Keratinocyte (primary cell): Measurements from ENCODE around the gene PCDHAC2. TPM values are rescaled to one million over a fixed set of nuclear protein-coding genes. Genes with fewer than 3 reads are reported as not detected.

Source experiments
- DNase-seq: peaks from one replicate; pipeline ENCODE4 v3.0.0-alpha.2; 2011; ENCODE audit warnings: low read depth, missing footprints, low spot score
- FAIRE-seq: peaks from 2 replicates; lab custom pipeline; 2011; peaks lifted over from hg19 to GRCh38; lab: Jason Lieb, UNC
- H2AFZ ChIP-seq: 2 replicates; pipeline ENCODE4 v1.6.0; 2012; ENCODE audit warnings: low read length, control low read depth, inconsistent platforms; ENCODE audit not compliant: control insufficient read depth
- H3K27ac ChIP-seq: 2 replicates; pipeline ENCODE4 v1.5.1; 2011; ENCODE audit warnings: low read length; ENCODE audit not compliant: control insufficient read depth, insufficient read depth
- H3K27me3 ChIP-seq: 3 replicates; pipeline ENCODE4 v1.6.0; 2011; ENCODE audit warnings: low read length; ENCODE audit not compliant: control insufficient read depth, insufficient read depth; ENCODE audit errors: extremely low read depth
- H3K36me3 ChIP-seq, 2 experiments: 2 replicates in 1 of 2; 3 replicates in 1 of 2; pipeline ENCODE4 v1.5.1; 2011; ENCODE audit warnings: low read length in 2 of 2, mild to moderate bottlenecking in 1 of 2; ENCODE audit not compliant: control insufficient read depth in 2 of 2, insufficient read depth in 2 of 2; ENCODE audit errors: extremely low read depth in 1 of 2
- H3K4me1 ChIP-seq: 3 replicates; pipeline ENCODE4 v1.5.1; 2011; ENCODE audit warnings: low read length; ENCODE audit not compliant: control insufficient read depth, insufficient read depth; ENCODE audit errors: extremely low read depth
- H3K4me2 ChIP-seq: 3 replicates; pipeline ENCODE4 v1.6.0; 2011; ENCODE audit warnings: low read depth, low read length; ENCODE audit not compliant: control insufficient read depth, insufficient read depth; ENCODE audit errors: extremely low read depth
- H3K4me3 ChIP-seq, 3 experiments: fragments of 200-600 bp in 1 of 3; sonication (generic) in 1 of 3; 2 replicates in 2 of 3; 3 replicates in 1 of 3; pipeline ENCODE4 v1.5.1; 2011 to 2016; ENCODE audit warnings: low read length in 3 of 3, mild to moderate bottlenecking in 3 of 3, control low read depth in 2 of 3, inconsistent platforms in 1 of 3, low read depth in 1 of 3, mixed read lengths in 1 of 3, mixed run types in 1 of 3, moderate library complexity in 1 of 3; ENCODE audit not compliant: control insufficient read depth in 2 of 3, insufficient read depth in 2 of 3; ENCODE audit errors: extremely low read depth in 1 of 3
- H3K79me2 ChIP-seq: 2 replicates; pipeline ENCODE4 v1.6.0; 2012; ENCODE audit warnings: low read length; ENCODE audit not compliant: control insufficient read depth, insufficient read depth
- H3K9ac ChIP-seq: 3 replicates; pipeline ENCODE4 v1.6.0; 2011; ENCODE audit warnings: low read length; ENCODE audit not compliant: control insufficient read depth, insufficient read depth; ENCODE audit errors: extremely low read depth
- H3K9me1 ChIP-seq: 3 replicates; pipeline ENCODE4 v1.6.0; 2011; ENCODE audit warnings: low read length; ENCODE audit not compliant: control insufficient read depth, insufficient read depth; ENCODE audit errors: extremely low read depth
- H3K9me3 ChIP-seq: 2 replicates; pipeline ENCODE4 v1.5.1; 2012; ENCODE audit warnings: low read depth, low read length; ENCODE audit not compliant: control insufficient read depth
- H4K20me1 ChIP-seq: 3 replicates; pipeline ENCODE4 v1.6.0; 2011; ENCODE audit warnings: low read length; ENCODE audit not compliant: control insufficient read depth, insufficient read depth; ENCODE audit errors: extremely low read depth
- CTCF ChIP-seq, 3 experiments: IDR thresholded peaks in 1 of 3; conservative IDR thresholded peaks in 1 of 3; optimal IDR thresholded peaks in 1 of 3; 2 replicates in 2 of 3; 3 replicates in 1 of 3; pipeline versions ENCODE3 to v1.5.1; 2011; ENCODE audit warnings: low read length in 3 of 3, mild to moderate bottlenecking in 3 of 3, moderate library complexity in 2 of 3, control low read depth in 1 of 3, inconsistent platforms in 1 of 3; ENCODE audit not compliant: insufficient read depth in 2 of 3; ENCODE audit errors: extremely low read depth in 1 of 3
- EZH2 ChIP-seq: IDR thresholded peaks from one replicate; pipeline ENCODE4 v1.6.1; 2012; ENCODE audit warnings: inconsistent platforms, mild to moderate bottlenecking, low read length, moderate library complexity
- dilution Hi-C: fragments of 300-500 bp; cut with MboI; formaldehyde crosslinking; loops from one replicate; pipeline ENCODE4 v1.7.0; 2020; ENCODE audit warnings: low sequenced_read_pairs; ENCODE audit not compliant: extremely low pct_ligation_motif_present
- polyA minus RNA-seq, 3 experiments: library from RNA; depleted of rRNA, polyadenylated mRNA; stranded (reverse); fragments of >200 nt; gene quantifications; 1 replicate in 1 of 3; 2 replicates in 1 of 3; 3 replicates in 1 of 3; pipeline ENCODE4 v1.2.3, GENCODE V29; 2011
- polyA plus RNA-seq, 5 experiments: library from polyadenylated mRNA; depleted of rRNA in 3 of 5; stranded (reverse) in 3 of 5; stranded (forward) in 1 of 5; unstranded in 1 of 5; fragments of >200 nt; gene quantifications; 1 replicate in 1 of 5; 2 replicates in 3 of 5; 3 replicates in 1 of 5; pipeline versions ENCODE4 v1.2.1 to v1.2.3, GENCODE V29; 2011 to 2012; ENCODE audit warnings: missing spikeins in 2 of 5, low read depth in 1 of 5, low replicate concordance in 1 of 5

PCDHAC2 gene
- polyA plus RNA-seq (1.2 to 2.1 TPM (median 1.9 TPM) in 3 replicates), polyA minus RNA-seq (2.4 to 5.5 TPM (median 4.9 TPM) in 3 replicates)
- polyA plus RNA-seq (2011; ENCODE audit: low read depth), result not detected
- polyA plus RNA-seq (2011; cell fraction: cytosol; rRNA removed), result 0.82 and 0.94 TPM in 2 replicates
- polyA plus RNA-seq (2011; cell fraction: nucleus; rRNA removed), result 2.4 and 2.5 TPM in 2 replicates
- polyA plus RNA-seq (2012; ENCODE audit: low replicate concordance), result 0.11 and 1.2 TPM in 2 replicates
- polyA minus RNA-seq (2011; cell fraction: cytosol; rRNA and poly(A)+ RNA removed), result 3.5 TPM
- polyA minus RNA-seq (2011; cell fraction: nucleus; rRNA and poly(A)+ RNA removed), result 6.6 and 8.5 TPM in 2 replicates

GRCh38 chr5:140966293-140967225 lies at the start of gene PCDHAC2:
Gene PCDHAC2 (plus strand): TSS chr5:140966476. CDS start chr5:140966767, 291 bp downstream.
- Histone ChIP-seq H3K4me1 (peaks cover 3% of the 10 kb centered on the region), H4K20me1 (no peaks in the 10 kb centered on the region), H3K4me2 (peak within 1 kb of the TSS; percentile 71), H3K9me3 (no peaks in the 10 kb centered on the region), H3K27me3 (peaks cover 23% of the 10 kb centered on the region), H3K36me3 (no peaks in the 10 kb centered on the region), H3K27ac (no peak within 1 kb of the TSS), H3K4me3 (peak within 1 kb of the TSS; percentile 38 to 53 (median 53)), H2AFZ (peak within 1 kb of the TSS; percentile 76), H3K79me2 (no peaks in the 10 kb centered on the region), H3K9ac (peak within 1 kb of the TSS; percentile 9), H3K9me1 (no peaks in the 10 kb centered on the region)
- dilution Hi-C loops, result no loop called here
- FAIRE-seq, result no peak
- TF ChIP-seq EZH2 (peak; percentile 13), CTCF (optimal IDR thresholded peaks at IDR 0.05 in 1 of 3, IDR thresholded peaks at IDR 0.05 in 1 of 3, conservative IDR thresholded peaks at IDR 0.05 in 1 of 3; ENCODE audit: extremely low read depth in 1 of 3, insufficient read depth in 2 of 3, low read length in 3 of 3) (peak in 1 of 3 experiments; percentile 17)
- no peak for DNase-seq

- DNase-seq (no peak), FAIRE-seq (no peak)
- no peaks in the 10 kb centered on the region for H4K20me1 ChIP-seq
- peaks cover 3% of the 10 kb centered on the region for H3K4me1 ChIP-seq
- TF ChIP-seq EZH2, result no peak
- no peak for TF ChIP-seq CTCF (optimal IDR thresholded peaks at IDR 0.05 in 1 of 3, IDR thresholded peaks at IDR 0.05 in 1 of 3, conservative IDR thresholded peaks at IDR 0.05 in 1 of 3; ENCODE audit: extremely low read depth in 1 of 3, insufficient read depth in 2 of 3, low read length in 3 of 3)
- H3K36me3 ChIP-seq, result no peaks in the 10 kb centered on the region
- H3K27ac ChIP-seq, result no peak overlapping the region
- H3K9me1 ChIP-seq, result no peaks in the 10 kb centered on the region
- H3K4me2 ChIP-seq, result no peak overlapping the region
- H3K9me3 ChIP-seq, result peaks cover 6% of the 10 kb centered on the region
- H3K4me3 ChIP-seq, result no peak overlapping the region
- H2AFZ ChIP-seq, result no peak overlapping the region
- H3K79me2 ChIP-seq, result no peaks in the 10 kb centered on the region
- dilution Hi-C loops, result no loop called here
- no peak overlapping the region for H3K9ac ChIP-seq
- peaks cover 25% of the 10 kb centered on the region for H3K27me3 ChIP-seq
Observed at GRCh38 chr5:140923601-140924000, 42.7 kb upstream of the PCDHAC2 start.
